GM10248 (cell line): ENCODE measurements around the gene IMP3.

Experiments
- CTCF ChIA-PET: fragments of 300-600 bp; sonication (Branson Sonifier 250); formaldehyde crosslinking; extraction: SDS; loops from one replicate; lab custom pipeline; 2021; ENCODE audit warnings: antibody characterized with exemption; lab: Yijun Ruan, JAX
- POLR2A ChIA-PET: fragments of 350-650 bp; sonication (Branson Sonifier 250); formaldehyde crosslinking; extraction: SDS; loops from one replicate; lab custom pipeline; 2020; ENCODE audit warnings: antibody characterized with exemption; lab: Yijun Ruan, JAX
- DNase-seq: peaks from one replicate; pipeline ENCODE4 v3.0.0; 2012; ENCODE audit errors: extremely low spot score
- TF ChIP-seq, protein P1 (sequence below): IDR thresholded peaks from 2 replicates; pipeline ENCODE4 v1.5.1; 2012; ENCODE audit warnings: mild to moderate bottlenecking, low read depth; ENCODE audit errors: extremely low read depth, missing control alignments, control extremely low read depth

The IMP3 gene

DNA sequence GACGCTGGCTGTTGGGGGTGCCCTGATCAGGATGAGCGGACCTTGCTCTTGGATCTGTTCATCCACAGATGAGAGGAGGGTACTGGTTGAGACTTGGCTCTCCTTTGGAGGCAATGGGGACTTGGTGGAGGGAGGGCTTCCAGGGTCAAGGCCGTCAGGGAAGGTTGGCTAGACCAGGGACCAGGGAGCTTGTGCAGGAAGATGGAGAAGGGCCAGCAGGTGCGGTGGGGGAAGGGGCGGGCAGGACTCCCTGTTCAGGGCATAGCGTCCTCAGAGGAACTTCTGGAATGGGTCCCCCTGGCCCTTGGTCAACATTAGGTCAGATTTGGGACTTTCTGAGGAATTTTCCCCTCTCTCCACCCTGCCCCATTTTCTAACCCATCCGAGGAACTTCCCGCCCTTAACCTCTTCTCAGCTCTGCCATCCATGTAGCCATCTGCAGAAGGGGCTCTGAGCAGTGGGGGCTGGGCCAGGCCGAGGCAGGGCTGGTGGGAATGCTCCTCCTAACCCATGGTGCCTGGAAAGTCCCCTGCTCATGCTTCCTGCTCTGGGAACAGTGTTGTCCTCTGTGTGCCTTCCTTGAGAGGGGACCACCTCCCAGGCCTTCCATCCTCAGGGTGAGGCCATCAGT lies 19.2 kb upstream of the IMP3 start:
- ChIA-PET POLR2A (no interaction called here), CTCF (interaction anchor here (0.8 kb wide), 1 partner anchor 292 kb away, joined by 3 read pairs; no protein-coding TSS in a partner anchor)
- TF ChIP-seq, protein P1, sequence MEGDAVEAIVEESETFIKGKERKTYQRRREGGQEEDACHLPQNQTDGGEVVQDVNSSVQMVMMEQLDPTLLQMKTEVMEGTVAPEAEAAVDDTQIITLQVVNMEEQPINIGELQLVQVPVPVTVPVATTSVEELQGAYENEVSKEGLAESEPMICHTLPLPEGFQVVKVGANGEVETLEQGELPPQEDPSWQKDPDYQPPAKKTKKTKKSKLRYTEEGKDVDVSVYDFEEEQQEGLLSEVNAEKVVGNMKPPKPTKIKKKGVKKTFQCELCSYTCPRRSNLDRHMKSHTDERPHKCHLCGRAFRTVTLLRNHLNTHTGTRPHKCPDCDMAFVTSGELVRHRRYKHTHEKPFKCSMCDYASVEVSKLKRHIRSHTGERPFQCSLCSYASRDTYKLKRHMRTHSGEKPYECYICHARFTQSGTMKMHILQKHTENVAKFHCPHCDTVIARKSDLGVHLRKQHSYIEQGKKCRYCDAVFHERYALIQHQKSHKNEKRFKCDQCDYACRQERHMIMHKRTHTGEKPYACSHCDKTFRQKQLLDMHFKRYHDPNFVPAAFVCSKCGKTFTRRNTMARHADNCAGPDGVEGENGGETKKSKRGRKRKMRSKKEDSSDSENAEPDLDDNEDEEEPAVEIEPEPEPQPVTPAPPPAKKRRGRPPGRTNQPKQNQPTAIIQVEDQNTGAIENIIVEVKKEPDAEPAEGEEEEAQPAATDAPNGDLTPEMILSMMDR: no peak

DNA sequence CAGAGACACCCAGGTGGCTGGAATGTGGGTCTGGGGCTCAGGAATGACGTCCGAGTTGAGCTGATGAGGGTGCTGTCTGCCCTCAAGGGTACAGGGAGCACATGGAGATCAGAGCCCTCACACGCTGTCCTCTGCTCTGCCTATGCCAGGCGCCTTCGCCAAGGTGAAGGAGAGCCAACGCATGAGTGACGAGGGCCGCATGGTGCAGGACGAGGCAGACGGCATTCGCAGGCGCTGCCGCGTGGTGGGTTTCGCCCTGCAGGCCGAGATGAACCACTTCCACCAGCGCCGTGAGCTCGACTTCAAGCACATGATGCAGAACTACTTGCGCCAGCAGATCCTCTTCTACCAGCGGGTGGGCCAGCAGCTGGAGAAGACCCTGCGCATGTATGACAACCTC lies 16.8 kb upstream of the IMP3 start:
- POLR2A ChIA-PET: no interaction called here
- CTCF ChIA-PET: no interaction called here
- DNase-seq: no peak
- TF ChIP-seq, protein P1: no peak

More for the DNA sequence above, 19.2 kb upstream of the IMP3 start:
- no peak for DNase-seq

DNA sequence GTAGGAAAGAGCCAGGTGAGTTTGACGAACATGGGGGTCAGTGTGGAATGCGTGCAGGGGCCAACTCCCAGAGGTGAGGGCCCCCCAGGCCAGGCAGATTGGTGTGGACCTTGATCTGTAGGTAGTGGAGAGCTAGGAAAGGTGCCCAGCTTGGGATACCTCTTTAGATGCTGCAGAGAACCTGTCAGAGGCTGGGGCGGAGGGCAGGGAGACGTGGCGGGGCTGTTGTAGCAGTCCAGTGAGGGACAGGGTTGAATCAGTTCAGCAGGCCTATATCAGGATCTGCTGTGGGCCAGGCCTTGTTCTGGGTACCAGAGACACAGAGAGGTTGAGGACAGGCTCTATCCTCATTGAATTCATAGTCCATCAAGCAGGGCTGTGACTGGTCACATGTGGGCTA lies 16.3 kb upstream of the IMP3 start:
- CTCF ChIA-PET: no interaction called here
- no peak for DNase-seq
- TF ChIP-seq, protein P1: no peak
- POLR2A ChIA-PET: no interaction called here

DNA sequence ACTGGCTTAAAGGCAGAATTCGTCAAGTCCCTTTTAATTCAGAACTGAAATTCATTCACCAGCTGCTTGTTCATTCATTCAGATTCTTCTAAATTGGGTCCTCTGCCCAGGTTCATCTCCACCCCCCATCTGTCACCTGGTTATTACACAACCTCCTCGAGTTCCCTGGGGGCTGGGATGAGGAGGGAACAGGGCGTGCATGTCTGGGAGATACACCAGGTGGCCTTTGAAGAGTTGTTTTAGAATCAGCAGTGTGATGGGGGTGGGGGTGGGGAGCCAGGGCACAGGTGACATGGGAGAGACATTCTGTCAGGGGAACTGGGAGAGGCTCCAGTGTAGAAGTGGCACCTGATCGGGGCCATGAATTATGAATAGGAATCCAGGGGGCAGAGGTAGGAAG lies 15.9 kb upstream of the IMP3 start:
- CTCF ChIA-PET: no interaction called here
- TF ChIP-seq, protein P1: no peak
- POLR2A ChIA-PET: no interaction called here
- DNase-seq: no peak

DNA sequence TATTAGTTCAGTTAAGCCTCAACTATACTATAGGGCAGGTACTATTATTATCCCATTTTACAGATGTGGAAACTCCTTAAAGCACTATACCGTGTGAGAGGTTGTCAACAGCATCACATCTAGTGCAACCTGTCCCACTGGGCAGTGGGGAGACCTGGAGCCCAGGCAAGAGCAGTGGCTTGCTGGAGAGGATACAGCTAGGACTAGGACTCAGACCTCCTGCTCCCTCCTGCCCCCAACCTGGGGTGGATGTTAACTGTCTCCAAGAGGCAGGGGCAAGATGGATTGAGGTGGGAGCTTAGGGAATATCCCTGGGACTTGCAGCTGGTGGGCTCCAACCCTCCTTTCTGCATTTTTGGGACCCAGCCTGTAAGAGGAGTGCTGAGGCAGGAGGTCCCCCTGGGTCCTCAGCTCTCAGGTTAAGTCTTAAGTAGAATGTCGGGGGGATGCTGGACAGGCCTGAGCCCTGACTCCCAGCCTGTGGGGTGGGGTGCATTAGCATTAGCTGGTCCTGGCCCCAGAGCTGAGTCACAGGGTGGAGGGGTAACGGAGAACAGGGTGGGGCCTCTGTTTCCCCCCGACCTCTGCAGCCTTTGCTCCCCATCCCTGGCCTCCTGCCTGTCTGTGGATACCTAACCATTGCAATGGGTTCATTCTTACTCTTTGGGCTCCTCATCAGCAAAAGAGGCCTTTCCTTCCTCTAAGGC lies 14.3 kb upstream of the IMP3 start:
- DNase-seq: no peak
- ChIA-PET CTCF (interaction anchor here (0.6 to 1.4 kb wide), 3 partner anchors 10 to 32 kb away, joined by 3 to 4 read pairs (median 4); no protein-coding TSS in a partner anchor), POLR2A (no interaction called here)
- TF ChIP-seq, protein P1: no peak

DNA sequence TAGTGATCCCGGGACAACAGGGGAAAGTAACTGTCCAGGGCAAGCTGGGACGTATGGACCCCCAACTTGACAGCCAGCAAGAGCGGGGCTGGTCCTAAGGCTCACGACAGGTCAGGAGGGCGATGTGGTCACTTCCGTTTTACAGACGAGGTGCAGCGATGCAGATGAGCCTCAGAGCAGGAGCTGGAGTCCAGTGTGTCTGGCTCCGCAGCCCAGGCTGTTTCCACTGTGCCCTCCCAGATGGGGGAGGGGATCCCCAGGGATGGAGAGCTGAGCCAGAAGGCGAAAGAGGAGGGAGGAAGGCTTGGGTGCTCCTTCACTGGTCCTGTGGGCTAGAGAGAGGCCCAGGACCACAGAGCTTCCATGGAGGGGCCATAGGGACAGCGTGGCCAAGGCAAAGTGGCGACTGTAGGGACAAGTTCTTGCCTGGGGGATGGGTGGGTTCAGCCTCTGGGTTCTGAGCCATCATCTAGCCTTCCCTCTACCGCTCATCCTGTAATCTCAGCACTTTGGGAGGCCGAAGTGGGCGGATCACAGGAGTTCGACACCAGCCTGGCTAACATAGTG lies 13.4 kb upstream of the IMP3 start:
- ChIA-PET POLR2A (no interaction called here), CTCF (interaction anchor here (0.6 to 1.2 kb wide), 2 partner anchors 11 to 12 kb away, joined by 3 to 4 read pairs; no protein-coding TSS in a partner anchor)
- TF ChIP-seq, protein P1: no peak
- DNase-seq: no peak
